GM12864 (cell line): ENCODE data around the gene TRAPPC5.
A peak's percentile ranks its signal among the peaks of the same experiment; 100 is the strongest.

Experiments used
- DNase-seq: peaks from one replicate; pipeline ENCODE4 v3.0.0-alpha.2; 2011; ENCODE audit warnings: low read depth
- H3K4me3 ChIP-seq: 2 replicates; pipeline ENCODE4 v1.5.1; 2011; ENCODE audit warnings: mild to moderate bottlenecking, low read depth, low read length, control low read depth
- TF ChIP-seq, protein P1 (sequence below): IDR thresholded peaks from 2 replicates; pipeline ENCODE4 v1.5.1; 2011; ENCODE audit warnings: low read depth, mild to moderate bottlenecking, moderate library complexity, low read length, control low read depth, inconsistent platforms; ENCODE audit errors: missing control alignments

The TRAPPC5 gene

DNA sequence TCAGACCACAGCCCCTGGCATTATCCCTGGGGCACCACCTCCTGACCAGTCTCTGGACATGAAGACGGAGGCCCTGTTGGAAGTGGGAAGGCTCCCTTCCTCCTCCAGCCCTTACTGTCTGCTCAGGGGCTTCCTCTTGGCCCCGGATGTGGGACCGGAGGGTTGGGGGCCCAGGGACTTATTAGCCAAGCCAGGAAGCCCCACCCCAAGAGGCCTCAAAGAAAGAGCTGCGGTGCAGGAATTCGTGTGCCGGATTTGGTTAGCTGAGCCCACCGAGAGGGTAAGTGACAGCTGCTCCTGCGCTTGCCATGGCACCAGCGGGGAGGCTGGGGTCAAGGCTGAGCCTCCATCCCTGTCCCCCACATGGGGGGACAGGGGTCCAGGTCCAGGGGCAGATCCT, 11.8 kb upstream of the TRAPPC5 start, which contains the start of gene RETN:
Gene RETN, plus strand, starts transcription at position 208 of the 400 bp plus-strand sequence. CDS start 278 bp downstream, outside the sequence.
- DNase-seq, result no peak
- TF ChIP-seq, protein P1, sequence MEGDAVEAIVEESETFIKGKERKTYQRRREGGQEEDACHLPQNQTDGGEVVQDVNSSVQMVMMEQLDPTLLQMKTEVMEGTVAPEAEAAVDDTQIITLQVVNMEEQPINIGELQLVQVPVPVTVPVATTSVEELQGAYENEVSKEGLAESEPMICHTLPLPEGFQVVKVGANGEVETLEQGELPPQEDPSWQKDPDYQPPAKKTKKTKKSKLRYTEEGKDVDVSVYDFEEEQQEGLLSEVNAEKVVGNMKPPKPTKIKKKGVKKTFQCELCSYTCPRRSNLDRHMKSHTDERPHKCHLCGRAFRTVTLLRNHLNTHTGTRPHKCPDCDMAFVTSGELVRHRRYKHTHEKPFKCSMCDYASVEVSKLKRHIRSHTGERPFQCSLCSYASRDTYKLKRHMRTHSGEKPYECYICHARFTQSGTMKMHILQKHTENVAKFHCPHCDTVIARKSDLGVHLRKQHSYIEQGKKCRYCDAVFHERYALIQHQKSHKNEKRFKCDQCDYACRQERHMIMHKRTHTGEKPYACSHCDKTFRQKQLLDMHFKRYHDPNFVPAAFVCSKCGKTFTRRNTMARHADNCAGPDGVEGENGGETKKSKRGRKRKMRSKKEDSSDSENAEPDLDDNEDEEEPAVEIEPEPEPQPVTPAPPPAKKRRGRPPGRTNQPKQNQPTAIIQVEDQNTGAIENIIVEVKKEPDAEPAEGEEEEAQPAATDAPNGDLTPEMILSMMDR, result no peak
- H3K4me3 ChIP-seq, result no peak within 1 kb of the TSS

DNA sequence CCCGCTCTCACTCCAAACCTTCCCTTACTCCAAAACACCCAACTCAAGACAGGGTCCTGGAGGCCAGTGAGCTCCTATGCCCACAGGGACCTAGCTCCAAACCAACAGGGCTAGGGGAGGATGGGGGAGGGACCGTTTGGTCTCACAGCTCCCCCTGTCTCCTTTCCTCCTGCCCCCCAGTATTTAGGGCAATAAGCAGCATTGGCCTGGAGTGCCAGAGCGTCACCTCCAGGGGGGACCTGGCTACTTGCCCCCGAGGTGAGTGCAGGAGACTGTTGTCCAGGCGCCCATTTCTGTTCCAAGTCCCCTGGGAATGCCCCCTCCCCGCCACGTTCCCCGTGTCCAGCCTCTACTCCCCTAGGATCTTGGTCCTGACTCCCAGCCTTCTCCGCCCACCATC, 11.0 kb upstream of the TRAPPC5 start:
- no peak for DNase-seq
- TF ChIP-seq, protein P1, result no peak
- no peak overlapping the region for H3K4me3 ChIP-seq

DNA sequence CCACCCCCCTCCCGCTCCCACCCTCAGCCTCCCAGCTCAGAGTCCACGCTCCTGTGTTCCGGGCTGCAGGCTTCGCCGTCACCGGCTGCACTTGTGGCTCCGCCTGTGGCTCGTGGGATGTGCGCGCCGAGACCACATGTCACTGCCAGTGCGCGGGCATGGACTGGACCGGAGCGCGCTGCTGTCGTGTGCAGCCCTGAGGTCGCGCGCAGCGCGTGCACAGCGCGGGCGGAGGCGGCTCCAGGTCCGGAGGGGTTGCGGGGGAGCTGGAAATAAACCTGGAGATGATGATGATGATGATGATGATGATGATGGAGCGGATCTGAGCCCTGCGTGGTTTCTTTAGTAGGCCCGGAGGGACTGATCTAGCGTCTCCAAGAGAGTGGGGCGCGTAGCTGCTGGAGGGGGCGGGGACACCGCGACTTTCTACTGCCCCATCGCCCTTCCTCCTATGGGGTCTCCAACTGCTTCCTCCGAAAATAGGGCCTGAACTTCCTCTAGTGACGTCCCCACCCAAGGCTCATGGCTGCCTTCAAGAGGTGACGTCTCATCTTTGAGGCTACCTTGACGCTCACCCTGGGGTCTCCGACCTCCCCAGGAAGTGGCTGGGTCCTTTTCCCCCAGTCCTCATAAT, 10.4 kb upstream of the TRAPPC5 start:
- TF ChIP-seq, protein P1, result no peak
- H3K4me3 ChIP-seq, result peak overlapping the region; percentile 18
- DNase-seq, result no peak

DNA sequence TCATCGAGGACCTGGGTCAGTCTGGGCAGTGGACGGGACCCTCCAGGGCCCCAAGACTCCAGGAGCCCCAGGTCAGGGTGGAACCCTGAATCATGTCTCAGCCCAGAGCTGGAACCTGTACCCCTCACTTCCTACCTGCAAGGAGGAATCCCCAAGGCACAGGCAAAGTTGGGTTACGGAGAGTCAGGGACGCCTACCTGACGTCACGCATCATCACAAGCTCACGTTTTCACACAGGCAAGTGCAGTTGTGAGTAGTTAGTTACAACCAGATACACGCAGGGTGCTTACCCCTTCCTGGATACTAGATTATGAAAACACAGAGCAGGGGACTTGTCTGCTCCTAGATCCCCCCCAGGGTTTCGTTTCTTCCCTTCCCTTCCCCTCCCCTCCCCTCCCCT, 9.8 kb upstream of the TRAPPC5 start:
- TF ChIP-seq, protein P1, result no peak
- H3K4me3 ChIP-seq, result no peak overlapping the region
- no peak for DNase-seq

DNA sequence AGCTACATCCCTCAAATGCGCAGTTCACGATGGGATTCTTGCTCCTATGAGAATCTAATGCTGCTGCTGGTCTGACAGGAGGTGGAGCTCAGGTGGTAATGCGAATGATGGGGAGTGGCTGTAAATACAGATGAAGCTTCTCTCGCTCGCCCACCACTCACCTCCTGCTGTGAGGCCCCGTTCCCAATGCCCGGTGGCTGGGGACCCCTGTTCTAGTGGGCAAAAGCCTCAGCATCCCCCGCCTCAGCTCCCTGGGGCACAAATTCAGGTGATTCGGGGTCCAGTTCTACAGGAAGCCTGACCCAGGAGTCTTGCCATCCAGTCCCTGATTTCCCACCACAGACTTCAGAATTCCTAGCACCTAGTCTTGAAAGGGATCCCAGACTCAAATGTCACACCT, 8.1 kb upstream of the TRAPPC5 start:
- no peak for DNase-seq
- H3K4me3 ChIP-seq, result no peak overlapping the region
- TF ChIP-seq, protein P1, result no peak

DNA sequence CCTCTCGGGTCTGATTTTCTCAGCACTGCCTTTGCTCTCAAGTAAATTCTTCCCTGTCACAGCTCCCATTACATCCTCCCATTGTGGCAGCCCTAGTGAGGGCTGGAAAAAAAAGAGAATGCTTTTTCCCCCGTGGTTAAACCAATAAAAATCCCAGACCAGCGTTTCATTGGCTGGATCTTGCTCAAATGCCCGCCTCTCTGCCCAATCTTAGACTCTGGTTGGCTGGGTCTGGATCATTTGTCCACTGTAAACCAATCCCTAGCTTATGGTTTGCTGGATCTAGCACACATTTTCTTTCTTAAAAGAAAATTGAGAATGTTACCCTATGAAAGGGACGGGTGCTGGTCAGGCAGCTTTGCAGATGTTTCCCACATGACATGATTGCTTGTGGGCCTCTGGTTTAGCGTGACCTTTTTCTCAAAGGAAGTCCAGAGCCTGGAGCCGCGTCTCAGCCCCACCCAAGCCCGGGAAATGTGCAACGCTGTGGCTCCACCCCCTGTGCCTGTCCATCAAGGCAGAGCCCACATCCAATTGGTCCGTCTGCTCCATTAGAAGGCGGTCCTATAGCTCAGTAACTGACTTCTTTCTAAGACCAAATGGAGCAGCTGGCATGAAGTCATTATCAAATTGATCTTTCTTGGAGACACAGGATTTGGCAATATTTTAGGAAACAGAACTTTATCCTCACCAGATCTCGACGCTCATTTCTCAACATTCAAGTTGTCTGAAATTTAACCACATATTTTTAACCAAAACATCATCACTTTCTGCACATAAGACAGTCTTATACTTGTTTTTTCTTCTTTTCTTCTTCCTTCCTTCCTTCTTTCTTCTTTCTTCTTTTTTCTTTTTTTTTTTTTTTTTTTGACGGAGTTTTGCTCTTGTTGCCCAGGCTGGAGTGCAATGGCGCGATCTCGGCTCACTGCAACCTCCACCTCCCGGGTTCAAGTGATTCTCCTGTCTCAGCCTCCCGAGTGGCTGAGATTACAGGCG, 6.3 kb upstream of the TRAPPC5 start:
- H3K4me3 ChIP-seq, result no peak overlapping the region
- peak; percentile 56 for DNase-seq
- TF ChIP-seq, protein P1, result no peak
